GM23338 (cell line): Measurements from ENCODE around the gene FNDC7. TPM values are rescaled to one million over a fixed set of nuclear protein-coding genes. Genes with fewer than 3 reads are reported as not detected.

Experiments used
- ATAC-seq: fragments of 200-7000 bp; cut with Tn5 transposase; 3 replicates; pipeline ENCODE4 v1.9.1; 2020
- DNase-seq: peaks from one replicate; pipeline ENCODE4 v3.0.0-alpha.2; 2015; ENCODE audit warnings: low spot score
- H2AFZ ChIP-seq: fragments of 200-600 bp; sonication (generic); 2 replicates; pipeline ENCODE4 v1.8.0; 2016; ENCODE audit warnings: antibody characterized with exemption, mild to moderate bottlenecking, moderate library complexity
- H3F3A ChIP-seq: fragments of 200-600 bp; sonication (generic); replicated peaks from 2 replicates; pipeline ENCODE4 v1.8.0; 2017; ENCODE audit warnings: antibody characterized with exemption, mixed run types, low read depth
- H3K27ac ChIP-seq: fragments of 200-600 bp; sonication (generic); 2 replicates; pipeline ENCODE4 v1.6.1; 2016; ENCODE audit warnings: low read depth
- H3K27me3 ChIP-seq: fragments of 200-600 bp; sonication (generic); 2 replicates; pipeline ENCODE4 v1.8.0; 2016; ENCODE audit warnings: mild to moderate bottlenecking, mixed run types, moderate library complexity; ENCODE audit not compliant: insufficient read depth
- H3K36me3 ChIP-seq: fragments of 200-600 bp; sonication (generic); 2 replicates; pipeline ENCODE4 v1.8.0; 2016; ENCODE audit warnings: mild to moderate bottlenecking; ENCODE audit not compliant: insufficient read depth
- H3K4me1 ChIP-seq: fragments of 200-600 bp; sonication (generic); 2 replicates; pipeline ENCODE4 v1.8.0; 2016; ENCODE audit warnings: mild to moderate bottlenecking, moderate library complexity; ENCODE audit not compliant: insufficient read depth
- H3K4me2 ChIP-seq: fragments of 200-600 bp; sonication (generic); 2 replicates; pipeline ENCODE4 v1.7.1; 2017; ENCODE audit warnings: mixed run types
- H3K4me3 ChIP-seq: fragments of 200-600 bp; sonication (generic); 2 replicates; pipeline ENCODE4 v1.6.1; 2016; ENCODE audit warnings: mixed run types
- H3K79me2 ChIP-seq: fragments of 200-600 bp; sonication (generic); replicated peaks from 2 replicates; pipeline ENCODE4 v1.8.0; 2017; ENCODE audit warnings: mild to moderate bottlenecking; ENCODE audit not compliant: insufficient read depth
- H3K9me2 ChIP-seq: fragments of 200-600 bp; sonication (generic); 2 replicates; pipeline ENCODE4 v1.8.0; 2017; ENCODE audit not compliant: insufficient read depth
- H4K20me1 ChIP-seq: fragments of 200-600 bp; sonication (generic); replicated peaks from 2 replicates; pipeline ENCODE4 v1.8.0; 2017; ENCODE audit warnings: mild to moderate bottlenecking; ENCODE audit not compliant: insufficient read depth
- H3K27ac Mint-ChIP-seq: 2 replicates; pipeline ENCODE4 v1.8.0; 2020; ENCODE audit warnings: inconsistent platforms, mild to moderate bottlenecking, moderate library complexity, mixed read lengths
- H3K27me3 Mint-ChIP-seq: 3 replicates; pipeline ENCODE4 v1.8.0; 2022; ENCODE audit warnings: low read depth, mild to moderate bottlenecking, moderate library complexity, mixed read lengths, inconsistent platforms; ENCODE audit not compliant: insufficient read depth, poor library complexity
- H3K36me3 Mint-ChIP-seq: 3 replicates; pipeline ENCODE4 v1.8.0; 2021; ENCODE audit warnings: low read depth, mild to moderate bottlenecking, inconsistent platforms, moderate library complexity, mixed read lengths
- H3K4me1 Mint-ChIP-seq: 3 replicates; pipeline ENCODE4 v1.8.0; 2020; ENCODE audit warnings: mild to moderate bottlenecking, inconsistent platforms, mixed read lengths
- H3K4me3 Mint-ChIP-seq: 3 replicates; pipeline ENCODE4 v1.8.0; 2021; ENCODE audit warnings: moderate library complexity, mild to moderate bottlenecking, inconsistent platforms, mixed read lengths
- H3K9me3 Mint-ChIP-seq: 3 replicates; pipeline ENCODE4 v1.8.0; 2020; ENCODE audit warnings: moderate library complexity, mild to moderate bottlenecking, inconsistent platforms, mixed read lengths
- CREB1 ChIP-seq: fragments of 250-450 bp; sonication (Bioruptor Pico); IDR thresholded peaks from 2 replicates; pipeline ENCODE4 v1.5.0; 2020; ENCODE audit warnings: low read depth, mild to moderate bottlenecking, moderate library complexity
- ETS1 ChIP-seq: IDR thresholded peaks from 2 replicates; pipeline ENCODE4 v1.6.1; 2016; ENCODE audit warnings: antibody characterized with exemption
- EZH2 ChIP-seq: fragments of 200-600 bp; sonication (generic); IDR thresholded peaks from one replicate; pipeline ENCODE4 v1.8.0; 2017; ENCODE audit warnings: antibody characterized with exemption, mild to moderate bottlenecking, low read depth; ENCODE audit not compliant: unreplicated experiment
- EZH2phosphoT487 ChIP-seq: fragments of 200-600 bp; sonication (generic); IDR thresholded peaks from one replicate; pipeline ENCODE4 v1.8.1; 2018; ENCODE audit warnings: antibody characterized with exemption; ENCODE audit not compliant: unreplicated experiment
- JUNB ChIP-seq: IDR thresholded peaks from one replicate; pipeline ENCODE4 v1.6.1; 2016; ENCODE audit warnings: antibody characterized with exemption; ENCODE audit not compliant: unreplicated experiment
- NANOG ChIP-seq: IDR thresholded peaks from 2 replicates; pipeline ENCODE4 v1.6.1; 2016; ENCODE audit warnings: antibody characterized with exemption, borderline replicate concordance
- POLR2AphosphoS5 ChIP-seq: IDR thresholded peaks from 2 replicates; pipeline ENCODE4 v1.6.1; 2016; ENCODE audit warnings: antibody characterized with exemption, low read depth
- REST ChIP-seq: IDR thresholded peaks from one replicate; pipeline ENCODE4 v1.6.1; 2018; ENCODE audit warnings: antibody characterized with exemption; ENCODE audit not compliant: unreplicated experiment
- STAT1 ChIP-seq: IDR thresholded peaks from one replicate; pipeline ENCODE4 v1.6.1; 2016; ENCODE audit warnings: antibody characterized with exemption; ENCODE audit not compliant: unreplicated experiment
- ZNF114 ChIP-seq: fragments of 250-450 bp; sonication (Bioruptor Pico); IDR thresholded peaks from 2 replicates; pipeline ENCODE4 v1.5.0; 2020; ENCODE audit warnings: mild to moderate bottlenecking, moderate library complexity
- ZNF331 ChIP-seq: fragments of 250-450 bp; sonication (Bioruptor Pico); IDR thresholded peaks from 2 replicates; pipeline ENCODE4 v1.5.0; 2020; ENCODE audit warnings: low read depth, mild to moderate bottlenecking, moderate library complexity
- ZNF462 ChIP-seq: fragments of 250-450 bp; sonication (Bioruptor Pico); IDR thresholded peaks from 2 replicates; pipeline ENCODE4 v1.5.0; 2020; ENCODE audit warnings: mild to moderate bottlenecking, moderate library complexity
- polyA plus RNA-seq: library from polyadenylated mRNA; unstranded; fragments of >200 nt; fragmentation: Nextera tagmentation; extraction: Ambion mirVana; gene quantifications from 2 replicates; pipeline ENCODE4 v1.2.1, GENCODE V29; 2016
- total RNA-seq: library from RNA; depleted of rRNA; stranded (reverse); fragments of >200 nt; shearing (Covaris generic); gene quantifications from 2 replicates; pipeline ENCODE4 v1.2.3, GENCODE V29; 2014

Gene FNDC7
- total and polyA plus RNA-seq, 2 experiments from 2014 or later, result 0.06 to 0.28 TPM

DNA sequence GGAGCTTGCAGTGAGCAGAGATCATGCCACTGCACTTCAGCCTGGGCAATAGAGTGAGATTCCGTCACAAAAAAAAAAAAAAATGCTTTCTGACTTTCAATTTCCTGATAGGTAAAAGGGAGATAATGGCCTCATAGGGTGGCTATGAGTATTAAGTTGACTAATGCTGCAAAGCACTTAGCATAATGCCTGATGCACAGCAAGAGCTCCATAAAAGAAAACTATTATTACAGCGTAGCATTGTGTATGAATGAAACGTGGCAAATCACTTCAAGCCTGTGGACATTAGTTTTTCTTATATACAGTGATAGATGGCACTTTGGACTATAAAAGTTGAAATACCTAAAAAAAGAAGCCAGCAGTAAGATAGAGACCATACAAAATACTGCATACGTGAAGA lies 16.8 kb downstream of the FNDC7 start (continued):
- TF ChIP-seq ZNF331, result no peak
- TF ChIP-seq ZNF462 (CRISPR knock-in tag), result no peak

GRCh38 chr1:108732398-108732797 lies 19.7 kb downstream of the FNDC7 start:
- DNase-seq (no peak), ATAC-seq (no peak)
- no peaks in the 10 kb centered on the region for H3K4me1 Mint-ChIP-seq
- no peak overlapping the region for H3K4me2 ChIP-seq
- H3K27ac ChIP-seq, result no peak overlapping the region
- H3K36me3 ChIP-seq, result no peaks in the 10 kb centered on the region
- H3K27me3 ChIP-seq, result no peaks in the 10 kb centered on the region
- peaks cover 5% of the 10 kb centered on the region for H3K27me3 Mint-ChIP-seq
- H4K20me1 ChIP-seq, result no peaks in the 10 kb centered on the region
- no peaks in the 10 kb centered on the region for H3K36me3 Mint-ChIP-seq
- H2AFZ ChIP-seq, result no peak overlapping the region
- no peak overlapping the region for H3K27ac Mint-ChIP-seq
- H3K79me2 ChIP-seq, result no peaks in the 10 kb centered on the region
- no peaks in the 10 kb centered on the region for H3K9me2 ChIP-seq
- no peak overlapping the region for H3K4me3 Mint-ChIP-seq
- no peaks in the 10 kb centered on the region for H3F3A ChIP-seq
- H3K9me3 Mint-ChIP-seq, result no peaks in the 10 kb centered on the region
- no peak overlapping the region for H3K4me3 ChIP-seq
- H3K4me1 ChIP-seq, result no peaks in the 10 kb centered on the region
- TF ChIP-seq ZNF331 (no peak), POLR2AphosphoS5 (no peak), REST (no peak), EZH2phosphoT487 (no peak), ZNF114 (CRISPR knock-in tag) (no peak), NANOG (no peak), CREB1 (no peak), STAT1 (no peak), ETS1 (no peak), JUNB (no peak), EZH2 (no peak)
